ENCODE data around the gene VSTM4.
A peak's percentile ranks its signal among the peaks of the same experiment; 100 is the strongest.

VSTM4 gene

DNA sequence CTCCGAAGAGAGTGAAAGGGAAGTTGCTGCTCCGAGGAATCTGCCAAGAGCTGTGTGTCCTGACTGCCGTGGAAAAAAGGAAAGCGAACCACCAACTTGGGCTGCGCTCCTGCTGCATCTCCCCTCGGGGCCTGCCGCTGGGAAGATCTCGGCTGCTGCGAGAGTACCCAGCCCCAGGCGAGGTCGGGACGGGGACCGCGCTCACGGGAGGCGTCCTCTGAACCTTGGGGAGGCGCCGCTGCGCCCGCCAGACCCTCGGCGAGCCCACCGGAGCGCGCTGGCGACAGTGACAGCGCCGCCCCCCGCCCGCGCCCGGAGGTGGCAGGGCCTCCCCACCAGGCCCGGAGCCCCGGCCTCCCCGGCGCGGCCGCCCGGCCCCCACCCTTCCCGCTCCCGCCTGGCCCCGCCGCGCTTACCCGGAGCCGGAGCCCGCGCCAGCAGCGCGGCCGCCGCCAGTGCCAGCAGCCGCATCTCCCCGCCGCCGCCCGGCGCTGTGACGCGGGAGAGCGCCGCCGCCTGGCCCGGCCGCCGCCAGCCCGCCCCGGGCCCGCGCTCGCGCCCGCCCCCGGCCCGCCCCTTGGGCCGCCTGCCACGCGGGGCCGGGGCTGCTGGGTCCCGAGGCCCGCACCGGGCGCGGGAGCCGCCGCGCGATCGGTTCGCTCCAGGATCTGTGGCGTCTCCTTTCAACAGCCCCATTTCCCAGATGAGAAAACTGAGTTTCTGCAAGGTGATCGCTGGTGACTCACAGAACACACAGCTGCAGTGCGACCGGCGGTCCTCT, at the start of gene VSTM4:
VSTM4 (minus strand) TSS at position 508 of the 781 bp plus-strand sequence; CDS start at position 471, 37 bp downstream.
- no peak for DNase-seq

- DNase-seq: peak; percentile 25 to 59
These were observed 49.4 kb upstream of the VSTM4 start for GRCh38 chr10:49164559-49165188.

DNA sequence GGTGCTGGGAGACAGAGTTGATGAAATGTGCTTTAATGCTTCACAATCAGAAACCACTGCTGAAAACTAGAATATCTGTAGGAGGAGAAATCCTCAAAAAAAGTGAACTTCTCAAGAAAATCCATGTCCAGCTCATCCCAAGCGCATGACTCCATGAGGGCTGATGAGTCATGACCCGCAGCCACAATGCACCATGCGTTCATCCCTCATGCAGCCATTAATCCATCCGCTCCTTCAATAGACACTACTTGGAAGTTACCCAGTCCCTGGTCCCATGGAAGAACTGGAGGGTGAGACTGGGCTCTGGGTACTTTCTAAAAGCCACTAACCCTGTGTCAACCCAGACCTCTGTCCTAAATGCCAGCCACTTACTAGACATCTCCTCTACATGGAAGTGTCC, 48.4 kb upstream of the VSTM4 start:
- DNase-seq: no peak

GRCh38 chr10:49162761-49163310, 47.5 kb upstream of the VSTM4 start:
- no peak for DNase-seq

- DNase-seq: no peak
These were observed 46.7 kb upstream of the VSTM4 start for GRCh38 chr10:49162063-49162462.

GRCh38 chr10:49161411-49161997, 46.2 kb upstream of the VSTM4 start:
- DNase-seq: no peak

GRCh38 chr10:49160814-49161213, 45.5 kb upstream of the VSTM4 start:
- DNase-seq: no peak

GRCh38 chr10:49160110-49160509, 44.8 kb upstream of the VSTM4 start:
- no peak for DNase-seq

- DNase-seq: no peak
These were observed 43.6 kb upstream of the VSTM4 start for GRCh38 chr10:49158915-49159314.

- DNase-seq: no peak
These were observed 43.1 kb upstream of the VSTM4 start for GRCh38 chr10:49158404-49158803.

DNA sequence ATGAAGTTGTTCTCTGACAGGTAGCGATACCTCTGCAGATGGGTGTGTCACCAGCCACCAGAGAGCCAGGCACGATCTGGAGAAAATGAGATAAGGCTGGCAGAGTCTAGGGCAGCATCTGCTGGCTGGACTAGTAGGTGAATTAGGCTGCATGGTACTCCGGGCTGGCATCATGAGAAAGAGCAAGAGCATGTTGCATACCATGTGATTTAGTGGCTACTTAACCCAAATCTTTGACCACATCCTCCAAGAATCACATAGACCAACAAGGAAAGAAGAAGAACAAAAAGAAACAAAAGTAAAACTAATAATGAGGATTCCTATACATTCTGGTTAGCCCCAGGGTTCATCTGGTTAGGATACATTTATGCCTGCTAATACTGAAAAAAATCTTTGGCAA, 41.9 kb upstream of the VSTM4 start:
- DNase-seq: no peak

DNA sequence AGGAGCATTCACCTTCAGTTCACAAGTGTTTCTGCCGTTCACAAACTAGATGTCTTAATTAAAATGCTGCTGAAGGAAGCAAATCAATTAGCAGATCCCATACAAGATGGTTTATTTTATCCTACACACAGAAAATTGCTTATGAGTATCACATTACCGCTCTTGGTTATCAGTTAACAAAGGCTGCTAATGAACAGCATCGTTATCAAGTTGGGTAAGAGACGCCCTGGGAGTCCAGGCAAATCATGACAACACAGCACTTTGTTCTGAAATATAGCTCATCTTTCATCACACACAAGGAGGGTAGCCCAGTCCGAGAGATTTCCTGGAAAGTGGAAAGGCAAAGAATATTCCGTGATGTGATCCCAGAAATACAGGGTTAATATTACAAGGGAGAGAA, 39.3 kb upstream of the VSTM4 start:
- no peak for DNase-seq

DNA sequence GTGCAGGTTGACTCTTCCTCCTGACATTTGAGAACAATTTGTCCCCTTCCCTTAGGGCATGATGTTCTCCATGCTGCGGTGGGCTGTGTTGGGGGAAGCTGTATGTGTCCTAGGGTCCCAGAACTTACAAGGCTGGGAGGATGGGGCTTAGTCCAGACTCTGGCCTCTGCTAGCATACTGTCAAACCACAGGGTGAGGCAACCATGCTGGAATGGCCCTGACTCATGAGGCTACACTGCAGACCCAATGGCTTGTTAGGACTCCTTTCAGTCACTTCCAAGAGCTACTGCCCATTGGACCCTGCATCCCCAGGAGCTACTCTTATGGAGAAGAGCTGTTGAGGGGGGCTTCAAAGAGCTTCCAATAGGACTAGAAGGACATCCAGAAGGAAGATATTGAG, 38.6 kb upstream of the VSTM4 start:
- DNase-seq: no peak

DNA sequence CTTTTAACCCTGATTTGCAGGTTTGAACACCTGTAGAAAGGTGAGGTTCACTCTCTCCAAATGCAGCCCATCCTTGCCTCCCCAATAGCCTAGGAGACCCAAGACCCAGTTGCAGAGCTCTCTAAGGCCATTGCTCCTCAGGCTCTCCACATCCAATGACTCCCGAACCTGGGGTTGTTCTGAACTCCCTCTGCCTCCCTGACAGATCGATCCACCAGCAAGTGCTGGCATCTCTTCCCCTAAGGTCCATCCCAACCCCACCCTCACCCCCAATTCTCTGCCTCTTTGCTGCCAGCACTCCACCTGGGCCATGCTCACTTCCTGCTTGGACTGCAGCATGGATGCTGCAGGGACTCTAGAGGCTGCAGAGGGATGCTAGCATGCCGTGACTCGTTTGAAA, 37.8 kb upstream of the VSTM4 start:
- no peak for DNase-seq

- no peak for DNase-seq
These were observed 37.3 kb upstream of the VSTM4 start for GRCh38 chr10:49152663-49153062.

DNA sequence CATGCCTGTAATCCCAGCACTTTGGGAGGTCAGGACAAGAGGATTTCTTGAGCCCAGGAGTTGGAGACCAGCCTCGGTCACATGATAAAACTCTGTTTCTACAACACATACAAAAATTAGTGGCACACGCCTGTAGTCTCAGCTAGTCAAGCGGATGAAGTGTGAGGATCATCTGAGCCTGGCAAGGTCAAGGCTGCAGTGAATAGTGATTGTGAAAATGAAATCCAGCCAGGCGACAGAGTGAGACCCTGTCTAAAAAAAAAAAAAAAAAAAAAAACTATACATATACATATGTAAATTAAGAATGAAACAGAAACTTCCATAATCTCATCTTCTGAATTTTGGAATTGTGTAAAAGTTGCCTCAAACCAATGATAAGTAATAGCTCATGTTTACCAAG, 36.7 kb upstream of the VSTM4 start:
- DNase-seq: no peak

GRCh38 chr10:49151481-49151880, 36.2 kb upstream of the VSTM4 start:
- no peak for DNase-seq

DNA sequence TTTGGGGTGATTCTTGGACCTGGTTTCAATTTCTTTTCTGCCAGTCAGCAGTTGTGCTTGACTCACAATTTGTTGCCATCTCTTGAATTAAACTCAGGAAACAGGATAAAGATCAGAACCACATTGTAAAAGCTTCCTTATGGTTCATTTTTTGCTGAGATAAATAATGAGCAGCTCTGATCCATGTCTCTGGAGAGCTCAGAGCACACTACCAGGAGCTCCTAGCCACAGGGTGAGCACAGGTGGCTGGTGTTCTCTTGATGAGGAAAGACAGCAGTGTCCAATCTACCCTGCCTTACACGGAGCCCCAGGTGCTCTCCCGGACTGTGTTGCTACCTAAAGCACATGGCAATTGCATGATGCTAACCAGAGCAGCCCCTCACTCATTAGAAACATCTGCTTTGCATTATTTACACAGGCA, 35.7 kb upstream of the VSTM4 start:
- no peak for DNase-seq

GRCh38 chr10:49150426-49150825, 35.1 kb upstream of the VSTM4 start:
- DNase-seq: no peak

DNA sequence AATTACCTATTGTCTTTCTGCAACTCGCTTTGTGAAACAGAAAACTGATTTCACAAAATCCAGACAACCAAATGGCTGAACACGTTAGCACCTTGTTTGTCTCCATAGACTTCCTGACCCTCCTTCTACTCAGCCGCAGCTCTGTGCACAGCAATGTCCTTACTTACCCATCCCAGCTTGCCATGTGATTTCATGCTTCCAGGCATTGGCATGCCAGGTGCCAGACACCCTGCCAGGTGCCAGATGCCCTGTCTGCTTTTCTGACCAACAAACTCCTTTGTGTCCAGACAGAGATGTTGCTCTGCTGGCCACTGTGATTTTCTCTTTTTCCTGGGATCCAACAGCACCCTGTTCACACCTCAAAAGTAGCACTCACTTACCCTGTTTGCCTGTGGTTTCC, 34.6 kb upstream of the VSTM4 start:
- DNase-seq: no peak

DNA sequence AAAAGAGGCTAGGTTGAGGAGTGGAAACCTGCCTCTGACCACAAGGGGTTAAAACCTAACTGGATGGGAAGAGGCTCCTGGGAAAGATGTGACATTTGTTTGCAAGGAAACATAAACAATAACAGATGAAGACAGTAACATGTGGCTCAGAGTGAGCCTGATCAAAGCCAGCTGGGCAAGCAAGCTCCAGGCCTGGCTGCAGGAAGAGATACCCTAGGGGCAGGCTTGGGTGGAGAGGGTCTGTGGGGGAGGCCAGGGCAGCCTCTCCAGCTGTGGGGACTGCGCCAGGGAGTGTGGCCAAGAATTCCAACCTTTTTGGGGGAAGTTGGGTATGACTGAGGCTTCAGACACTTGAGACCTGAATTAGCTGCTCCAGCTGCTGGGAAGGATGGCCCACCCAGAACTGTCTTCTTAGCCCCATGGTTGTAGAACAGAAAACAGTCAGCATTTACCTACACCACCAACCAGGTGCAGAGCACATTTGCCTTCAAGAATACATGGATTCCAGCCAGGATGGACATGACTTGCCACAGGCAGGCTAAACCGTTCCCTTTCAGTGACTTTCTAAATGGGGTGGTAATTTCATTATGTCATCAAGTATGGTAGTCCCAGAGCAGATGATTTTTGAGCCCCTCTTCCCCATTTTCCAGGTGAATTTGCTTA, 28.9 kb upstream of the VSTM4 start:
- no peak for DNase-seq

- DNase-seq: no peak
These were observed 27.9 kb upstream of the VSTM4 start for GRCh38 chr10:49143249-49143648.

Measured in CD4-positive, alpha-beta T cell treated with Interleukin-1 beta for 1 hour (primary cell).